T-helper 17 cell (primary cell): Measurements from ENCODE around the gene LENEP. TPM values are rescaled to one million over a fixed set of nuclear protein-coding genes. Genes with fewer than 3 reads are reported as not detected.

Experiments
- ATAC-seq: fragments of 150-1000 bp; cut with Tn5 transposase; 2 replicates; pipeline ENCODE4 v1.10.0; 2021; ENCODE audit warnings: mild to moderate bottlenecking, moderate library complexity
- DNase-seq, 3 donors: peaks; one replicate each; pipeline versions ENCODE4 v3.0.0 to v3.0.0-alpha.2; 2020 to 2021
- H3K9me3 ChIP-seq: one replicate; pipeline ENCODE4 v1.7.0; 2013; ENCODE audit warnings: low read length, mild to moderate bottlenecking; ENCODE audit not compliant: control insufficient read depth, poor library complexity, severe bottlenecking
- H3K27ac Mint-ChIP-seq: one replicate; pipeline ENCODE4 v1.8.0; 2022; ENCODE audit warnings: mild to moderate bottlenecking, moderate library complexity, mixed read lengths
- H3K27me3 Mint-ChIP-seq: one replicate; pipeline ENCODE4 v1.8.0; 2022; ENCODE audit warnings: mixed read lengths
- H3K36me3 Mint-ChIP-seq: one replicate; pipeline ENCODE4 v1.8.0; 2022; ENCODE audit warnings: low read depth, mixed read lengths
- H3K4me1 Mint-ChIP-seq: one replicate; pipeline ENCODE4 v1.8.0; 2022; ENCODE audit warnings: mild to moderate bottlenecking, mixed read lengths
- H3K4me3 Mint-ChIP-seq: one replicate; pipeline ENCODE4 v1.8.0; 2022; ENCODE audit warnings: mild to moderate bottlenecking, moderate library complexity, mixed read lengths
- total RNA-seq, 4 donors: library from RNA in 2 of 4; stranded (reverse) in 2 of 4; gene quantifications; one replicate each; pipeline ENCODE4 v1.2.3 and lab custom pipeline; 2022 to 2026

The LENEP gene
- total RNA-seq, 2 donors from 2014 or later: not detected

DNA sequence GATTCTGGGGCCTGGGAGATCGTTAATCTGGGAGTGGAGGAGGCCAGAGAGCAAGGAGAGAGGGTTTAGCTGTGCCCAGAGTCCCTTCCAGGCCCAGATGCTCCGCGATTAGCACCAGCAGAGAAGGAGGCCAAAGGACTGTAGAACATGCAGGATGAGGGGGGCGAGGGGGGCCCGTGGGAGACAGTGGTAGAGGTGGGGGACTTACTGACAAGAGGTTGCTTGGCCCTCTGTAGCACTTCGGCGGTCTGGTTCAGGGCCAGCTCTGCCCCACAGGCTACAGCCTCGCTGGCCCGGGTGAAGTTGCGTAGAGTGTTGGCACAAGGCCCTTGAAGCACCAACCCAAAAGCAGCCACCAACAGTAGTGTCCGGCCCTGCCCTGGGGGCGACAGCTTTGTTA, 39.5 kb downstream of the LENEP start:
- peaks cover 4% of the 10 kb centered on the region for H3K4me1 Mint-ChIP-seq
- H3K4me3 Mint-ChIP-seq: no peak overlapping the region
- DNase-seq: no peak
- H3K36me3 Mint-ChIP-seq: no peaks in the 10 kb centered on the region
- no peak for ATAC-seq
- H3K27me3 Mint-ChIP-seq: peaks cover 2% of the 10 kb centered on the region
- no peaks in the 10 kb centered on the region for H3K9me3 ChIP-seq
- H3K27ac Mint-ChIP-seq: no peak overlapping the region

DNA sequence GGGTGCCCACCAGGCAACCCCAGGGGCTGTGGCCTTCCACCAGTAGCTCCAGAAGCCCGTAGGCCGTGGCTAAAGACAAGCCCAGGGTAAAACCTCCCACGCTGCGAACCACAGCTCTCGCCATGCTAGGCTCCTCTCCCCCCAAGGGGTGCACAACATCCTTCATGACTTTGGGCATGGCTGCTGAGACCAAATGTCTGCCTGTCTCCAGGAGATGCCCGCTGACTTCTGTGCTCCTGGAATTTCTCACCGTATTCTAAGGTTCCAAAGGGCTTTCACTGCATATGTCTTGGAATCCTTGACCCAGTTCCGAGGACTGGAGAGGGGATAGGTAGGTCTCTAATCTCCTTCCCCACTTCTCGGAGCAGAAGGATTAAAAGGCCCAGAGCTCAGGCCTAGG, 40.1 kb downstream of the LENEP start, which contains the start of the genes DCST1 and DCST2:
TSS of gene DCST1 (plus strand) at position 301 of the 400 bp plus-strand sequence. CDS start 213 bp downstream, outside the sequence.
TSS of gene DCST2 (minus strand) at position 258 of the 400 bp plus-strand sequence. CDS start at position 178, 80 bp downstream.
- H3K4me3 Mint-ChIP-seq: no peak within 1 kb of the TSS
- no peak within 1 kb of the TSS for H3K27ac Mint-ChIP-seq
- H3K9me3 ChIP-seq: no peaks in the 10 kb centered on the region
- DNase-seq (no peak), ATAC-seq (no peak)
- H3K4me1 Mint-ChIP-seq: peaks cover 4% of the 10 kb centered on the region
- peaks cover 4% of the 10 kb centered on the region for H3K27me3 Mint-ChIP-seq
- H3K36me3 Mint-ChIP-seq: no peaks in the 10 kb centered on the region

DNA sequence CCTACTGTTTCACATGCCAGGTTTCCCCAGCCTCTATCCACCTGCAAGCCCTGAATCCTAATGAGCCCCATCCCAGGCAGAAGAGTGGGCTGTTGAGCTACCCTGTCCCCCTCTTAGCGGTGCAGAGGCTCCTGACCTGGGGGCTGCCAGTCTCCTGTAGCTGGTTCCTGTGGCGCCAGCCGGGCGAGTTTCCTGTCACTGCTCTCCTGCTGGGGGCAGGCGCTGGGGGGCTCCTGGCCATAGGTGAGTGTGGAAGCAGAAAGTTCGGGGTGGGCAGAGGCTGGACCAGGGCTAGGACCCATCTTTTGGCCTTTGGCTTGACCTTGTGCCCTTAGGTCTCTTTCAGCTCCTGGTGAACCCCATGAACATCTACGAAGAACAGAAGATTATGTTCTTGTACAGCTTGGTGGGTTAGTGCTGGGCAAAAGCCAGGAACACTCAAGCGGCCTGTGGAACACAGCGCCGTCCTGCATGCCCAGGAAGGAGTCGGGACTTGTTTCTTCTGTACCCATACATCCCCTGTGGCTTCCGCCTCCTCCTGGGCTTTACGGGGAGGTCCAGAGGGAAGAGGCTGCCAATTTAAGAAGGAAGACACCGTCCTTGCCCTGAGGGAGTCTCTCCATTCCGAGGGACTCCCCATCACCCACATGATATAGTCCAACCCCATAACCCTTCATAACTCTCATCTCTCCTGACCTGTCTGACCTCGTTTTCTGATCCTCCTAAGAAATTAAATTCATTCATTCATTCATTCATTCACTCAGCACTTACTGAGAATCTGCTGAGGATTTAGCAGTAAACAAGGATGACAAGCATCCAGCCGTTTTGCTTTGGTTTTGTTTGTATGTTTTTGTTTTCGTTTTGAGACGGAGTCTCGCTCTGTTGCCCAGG, 41.2 kb downstream of the LENEP start:
- no peak for DNase-seq
- no peak for ATAC-seq
- Mint-ChIP-seq H3K27ac (no peak overlapping the region), H3K4me1 (peaks cover 6% of the 10 kb centered on the region), H3K27me3 (peaks cover 4% of the 10 kb centered on the region), H3K4me3 (no peak overlapping the region), H3K36me3 (no peaks in the 10 kb centered on the region)
- H3K9me3 ChIP-seq: no peaks in the 10 kb centered on the region

DNA sequence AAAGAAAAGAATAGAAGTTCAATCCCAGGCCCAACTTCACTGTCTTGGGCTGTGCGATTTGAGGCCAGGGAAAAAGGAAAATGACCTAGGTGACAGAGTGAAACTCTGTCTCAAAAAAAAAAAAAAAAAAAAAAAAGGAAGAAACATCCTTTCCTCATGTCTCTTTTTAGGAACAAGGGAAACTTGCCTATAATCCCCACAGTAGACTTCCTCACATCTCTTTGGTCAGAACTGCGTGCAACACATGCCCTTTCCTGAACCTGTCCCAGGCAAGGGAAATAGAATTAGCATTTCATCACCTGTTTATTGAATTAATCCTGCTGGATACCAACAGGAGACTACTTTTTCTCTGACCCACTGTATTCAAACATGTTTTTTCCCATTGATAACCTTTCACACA, 42.5 kb downstream of the LENEP start:
- Mint-ChIP-seq H3K4me3 (no peak overlapping the region), H3K36me3 (no peaks in the 10 kb centered on the region), H3K4me1 (peaks cover 6% of the 10 kb centered on the region), H3K27ac (no peak overlapping the region), H3K27me3 (peaks cover 4% of the 10 kb centered on the region)
- no peaks in the 10 kb centered on the region for H3K9me3 ChIP-seq
- ATAC-seq (no peak), DNase-seq (no peak)

DNA sequence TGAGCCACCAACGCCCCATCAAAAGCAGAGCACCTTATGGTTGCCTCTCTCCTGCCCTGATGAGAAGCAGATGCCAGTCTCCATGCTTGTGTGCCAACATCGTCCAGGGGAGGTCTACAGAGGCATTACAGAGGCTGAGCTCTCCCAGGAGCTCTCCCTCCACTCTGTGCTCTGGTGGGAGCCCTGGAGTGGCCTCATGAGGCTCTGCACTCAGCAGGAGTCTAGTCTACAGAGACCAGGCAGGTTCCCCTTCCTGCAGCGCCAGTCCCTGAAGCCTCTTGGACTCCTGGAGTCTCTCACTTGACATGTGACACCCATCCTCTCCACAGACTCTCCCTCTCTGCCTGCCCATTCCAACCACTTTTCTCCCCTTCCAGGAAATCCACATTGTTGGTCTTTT, 43.7 kb downstream of the LENEP start:
- Mint-ChIP-seq H3K27me3 (peaks cover 4% of the 10 kb centered on the region), H3K36me3 (no peaks in the 10 kb centered on the region), H3K4me1 (peaks cover 6% of the 10 kb centered on the region), H3K4me3 (no peak overlapping the region), H3K27ac (no peak overlapping the region)
- DNase-seq: no peak
- no peaks in the 10 kb centered on the region for H3K9me3 ChIP-seq
- ATAC-seq: no peak

DNA sequence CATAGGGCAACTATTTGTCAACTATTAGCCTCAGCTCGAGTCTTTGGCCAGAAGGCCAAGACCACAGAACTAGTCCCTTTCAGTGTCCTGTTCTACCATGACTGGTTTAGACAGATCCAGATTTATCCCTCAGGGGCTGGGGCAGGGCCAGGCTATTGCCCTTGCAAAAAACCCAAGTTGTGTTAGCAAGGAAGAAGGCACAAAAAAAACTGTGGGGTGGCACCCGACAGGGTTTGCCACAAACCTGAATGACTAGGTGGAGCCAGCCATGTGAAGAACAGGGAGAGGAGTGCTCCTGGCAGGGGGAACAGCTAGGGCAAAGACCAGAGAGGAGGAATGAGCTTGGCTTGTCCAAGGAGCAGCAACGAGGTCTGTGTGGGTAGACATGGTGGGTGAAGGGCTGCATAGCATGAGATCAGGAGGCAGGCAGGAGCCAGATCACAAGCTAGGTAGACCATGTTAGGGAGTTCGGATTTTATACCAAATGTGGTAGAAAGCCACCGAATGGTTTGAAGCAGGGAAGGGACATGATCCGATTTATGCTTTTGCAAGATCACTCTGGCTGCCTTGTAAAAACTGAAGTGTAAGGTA, 44.6 kb downstream of the LENEP start:
- peaks cover 6% of the 10 kb centered on the region for H3K4me1 Mint-ChIP-seq
- H3K9me3 ChIP-seq: no peaks in the 10 kb centered on the region
- ATAC-seq (no peak), DNase-seq (no peak)
- H3K4me3 Mint-ChIP-seq: no peak overlapping the region
- peaks cover 4% of the 10 kb centered on the region for H3K27me3 Mint-ChIP-seq
- no peaks in the 10 kb centered on the region for H3K36me3 Mint-ChIP-seq
- no peak overlapping the region for H3K27ac Mint-ChIP-seq

DNA sequence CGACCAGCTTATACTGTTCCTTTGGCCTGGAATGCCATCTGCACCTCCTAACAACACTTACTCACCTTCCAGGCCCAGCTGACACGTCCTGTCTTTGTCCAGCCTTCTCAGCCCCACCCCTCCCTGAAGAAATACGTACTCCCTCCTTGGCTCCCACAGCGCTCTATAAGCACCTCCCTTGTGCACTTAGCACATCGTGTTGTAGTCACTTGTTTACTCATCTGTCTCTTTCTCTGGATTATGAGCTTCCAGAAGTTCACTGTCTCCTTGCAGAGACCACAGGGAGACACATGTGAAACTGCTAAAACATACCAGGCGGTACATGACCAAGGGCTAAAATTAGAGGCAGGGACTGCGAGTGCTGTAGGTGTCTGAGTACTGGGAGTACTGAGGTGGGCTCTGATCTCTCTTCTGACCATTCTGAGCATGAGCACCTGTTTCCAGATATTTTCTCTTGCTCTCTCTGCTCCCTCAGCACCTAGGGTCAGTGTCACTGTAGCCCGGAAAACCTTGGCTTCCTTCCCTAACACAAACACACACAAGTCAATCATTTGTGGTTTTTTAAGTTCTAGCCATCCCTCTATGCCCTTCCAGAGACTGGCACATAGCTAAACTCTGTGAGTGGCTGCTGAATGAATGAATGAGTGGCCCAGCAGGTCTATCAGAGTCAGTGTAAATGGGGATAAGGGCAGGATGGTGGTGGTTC, 45.4 kb downstream of the LENEP start:
- H3K27ac Mint-ChIP-seq: peak overlapping the region; percentile 45
- H3K9me3 ChIP-seq: no peaks in the 10 kb centered on the region
- no peak for ATAC-seq
- no peaks in the 10 kb centered on the region for H3K36me3 Mint-ChIP-seq
- DNase-seq: no peak
- H3K27me3 Mint-ChIP-seq: peaks cover 4% of the 10 kb centered on the region
- H3K4me3 Mint-ChIP-seq: no peak overlapping the region
- peaks cover 6% of the 10 kb centered on the region for H3K4me1 Mint-ChIP-seq

DNA sequence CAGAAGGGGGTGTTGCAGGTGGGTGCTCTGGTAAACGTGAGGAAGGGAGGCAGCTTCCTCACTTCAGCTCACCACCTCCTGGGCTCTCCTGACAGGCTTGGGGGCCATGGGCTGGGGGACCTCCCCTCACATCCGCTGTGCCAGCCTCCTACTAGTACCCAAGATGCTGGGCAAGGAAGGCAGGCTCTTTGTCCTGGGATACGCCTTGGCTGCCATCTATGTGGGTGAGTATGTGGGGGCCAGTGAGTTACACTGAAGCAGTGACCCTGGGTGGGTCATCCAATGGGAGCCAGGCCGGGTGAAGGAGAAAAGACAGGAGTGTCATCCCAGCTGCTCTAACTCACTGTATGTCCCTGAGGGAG, 45.9 kb downstream of the LENEP start:
- ATAC-seq: no peak
- Mint-ChIP-seq H3K4me1 (peaks cover 6% of the 10 kb centered on the region), H3K4me3 (no peak overlapping the region), H3K36me3 (no peaks in the 10 kb centered on the region), H3K27me3 (peaks cover 4% of the 10 kb centered on the region), H3K27ac (no peak overlapping the region)
- no peak for DNase-seq
- H3K9me3 ChIP-seq: no peaks in the 10 kb centered on the region

DNA sequence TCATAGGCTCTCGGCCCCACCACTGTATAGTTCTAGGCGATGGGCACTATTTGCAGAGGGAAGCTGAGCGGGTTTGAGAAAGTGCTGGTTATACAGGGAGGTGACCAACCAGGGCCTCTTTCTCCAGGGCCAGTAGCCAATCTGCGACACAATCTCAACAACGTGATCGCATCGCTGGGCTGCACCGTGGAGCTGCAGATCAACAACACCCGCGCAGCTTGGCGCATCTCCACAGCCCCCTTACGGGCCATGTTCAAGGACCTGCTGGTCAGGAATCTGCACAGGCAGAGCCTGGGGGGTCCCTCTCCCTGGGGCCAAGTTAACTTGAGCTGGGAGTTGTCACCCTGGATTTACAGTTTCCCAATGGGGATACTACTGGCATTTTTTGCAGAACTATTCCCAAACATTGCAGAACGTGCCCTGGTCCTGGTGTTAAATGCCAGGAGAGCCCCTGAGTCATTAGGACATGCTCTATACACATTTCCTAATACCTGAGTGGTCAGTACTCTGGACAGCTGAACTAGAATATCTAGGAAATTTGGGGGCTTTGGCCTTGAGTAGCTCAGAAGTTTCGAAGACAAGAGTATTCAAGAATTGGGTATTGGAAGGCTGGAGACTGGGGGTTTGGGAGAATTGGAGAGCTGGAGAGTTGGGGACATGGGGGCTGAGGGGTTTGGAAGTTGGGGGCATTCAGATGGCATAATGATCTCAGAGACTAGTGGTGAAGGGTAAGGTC, 47.1 kb downstream of the LENEP start:
- Mint-ChIP-seq H3K4me3 (no peak overlapping the region), H3K27me3 (peaks cover 4% of the 10 kb centered on the region), H3K27ac (no peak overlapping the region), H3K4me1 (peaks cover 10% of the 10 kb centered on the region), H3K36me3 (no peaks in the 10 kb centered on the region)
- DNase-seq (no peak), ATAC-seq (no peak)
- no peaks in the 10 kb centered on the region for H3K9me3 ChIP-seq

DNA sequence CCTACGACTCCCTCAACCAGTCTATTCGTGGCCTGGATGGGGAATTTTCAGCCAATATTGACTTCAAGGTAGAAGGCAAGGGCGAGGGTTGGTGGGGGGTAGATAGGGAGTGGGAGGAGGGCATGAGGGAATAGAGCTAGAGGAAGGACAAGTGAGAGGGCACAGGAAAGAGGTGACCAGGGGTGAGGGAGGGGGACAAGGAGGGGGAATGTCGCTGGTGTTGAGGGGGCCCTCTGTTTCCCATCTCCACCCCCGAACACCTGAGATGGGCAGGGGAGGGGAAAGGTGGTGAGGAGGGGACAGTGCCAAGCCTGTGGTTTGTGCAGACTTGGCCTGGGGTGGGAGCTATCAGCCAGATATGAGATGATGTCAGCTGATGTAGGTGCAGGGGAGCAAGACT, 49.4 kb downstream of the LENEP start:
- H3K9me3 ChIP-seq: no peaks in the 10 kb centered on the region
- Mint-ChIP-seq H3K27ac (no peak overlapping the region), H3K27me3 (peaks cover 2% of the 10 kb centered on the region), H3K4me3 (no peak overlapping the region), H3K36me3 (no peaks in the 10 kb centered on the region), H3K4me1 (peaks cover 10% of the 10 kb centered on the region)
- DNase-seq: no peak
- ATAC-seq: no peak

DNA sequence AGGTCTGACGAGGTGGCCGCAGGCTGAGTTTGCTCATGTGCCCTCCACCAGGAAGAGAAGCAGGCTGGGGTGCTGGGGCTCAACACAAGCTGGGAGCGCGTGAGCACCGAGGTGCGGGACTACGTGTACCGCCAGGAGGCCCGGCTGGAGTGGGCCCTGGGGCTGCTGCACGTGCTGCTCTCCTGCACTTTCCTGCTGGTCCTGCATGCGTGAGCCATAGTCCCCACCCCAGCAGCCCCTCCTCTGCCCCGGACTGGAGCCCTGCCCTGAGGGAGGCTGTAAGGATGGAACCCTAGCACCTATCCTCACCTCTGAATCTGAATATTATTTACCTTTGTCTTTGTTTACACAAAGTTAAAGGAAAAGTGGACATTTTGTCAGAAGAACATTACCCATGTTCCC, 49.9 kb downstream of the LENEP start:
- H3K36me3 Mint-ChIP-seq: no peaks in the 10 kb centered on the region
- ATAC-seq (no peak), DNase-seq (no peak)
- H3K4me3 Mint-ChIP-seq: no peak overlapping the region
- H3K27me3 Mint-ChIP-seq: no peaks in the 10 kb centered on the region
- H3K9me3 ChIP-seq: no peaks in the 10 kb centered on the region
- H3K4me1 Mint-ChIP-seq: peaks cover 10% of the 10 kb centered on the region
- H3K27ac Mint-ChIP-seq: no peak overlapping the region

DNA sequence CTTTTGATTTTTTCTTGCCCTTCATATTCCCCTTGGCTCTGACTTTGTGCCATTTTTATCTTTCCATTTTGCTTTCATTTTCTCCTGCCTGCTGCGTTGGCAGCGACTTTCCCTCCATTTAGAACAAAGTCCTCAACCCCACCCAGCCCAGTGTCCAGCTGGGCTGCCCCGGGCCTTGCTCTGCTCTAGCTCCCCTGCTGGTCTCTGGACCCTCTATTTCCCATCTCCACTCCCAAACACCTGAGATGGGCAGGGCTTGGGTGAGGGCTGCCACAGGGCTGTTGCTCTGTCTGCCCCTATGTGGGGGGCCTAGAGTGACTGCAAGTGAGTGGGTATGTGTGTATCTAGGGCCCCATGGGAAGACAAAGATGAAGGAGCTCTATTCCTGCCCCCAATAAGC, 50.4 kb downstream of the LENEP start:
- H3K4me1 Mint-ChIP-seq: peaks cover 7% of the 10 kb centered on the region
- H3K27ac Mint-ChIP-seq: no peak overlapping the region
- no peaks in the 10 kb centered on the region for H3K27me3 Mint-ChIP-seq
- H3K36me3 Mint-ChIP-seq: no peaks in the 10 kb centered on the region
- no peaks in the 10 kb centered on the region for H3K9me3 ChIP-seq
- ATAC-seq (no peak), DNase-seq (no peak)
- no peak overlapping the region for H3K4me3 Mint-ChIP-seq
